Stimulated activated CD8-positive, alpha-beta memory T cell treated with anti-CD3 and anti-CD28 coated beads, Interleukin-12 subunit alpha, Interleukin-12 subunit beta, amount 100 ng/mL, for 24 hours (primary cell): ENCODE data around the gene PEG3.

ENCODE experiments used
- DNase-seq: peaks from one replicate; pipeline ENCODE4 v3.0.0-alpha.2; 2020; ENCODE audit errors: extremely low read depth

Gene PEG3

GRCh38 chr19:56838909-56839651 lies 1.4 kb downstream of the PEG3 start:
- DNase-seq, result no peak

- DNase-seq, result no peak
Measured at GRCh38 chr19:56838024-56838908, 2.3 kb downstream of the PEG3 start.

- DNase-seq, result no peak
Measured at GRCh38 chr19:56837492-56838023, 3.0 kb downstream of the PEG3 start.

DNA sequence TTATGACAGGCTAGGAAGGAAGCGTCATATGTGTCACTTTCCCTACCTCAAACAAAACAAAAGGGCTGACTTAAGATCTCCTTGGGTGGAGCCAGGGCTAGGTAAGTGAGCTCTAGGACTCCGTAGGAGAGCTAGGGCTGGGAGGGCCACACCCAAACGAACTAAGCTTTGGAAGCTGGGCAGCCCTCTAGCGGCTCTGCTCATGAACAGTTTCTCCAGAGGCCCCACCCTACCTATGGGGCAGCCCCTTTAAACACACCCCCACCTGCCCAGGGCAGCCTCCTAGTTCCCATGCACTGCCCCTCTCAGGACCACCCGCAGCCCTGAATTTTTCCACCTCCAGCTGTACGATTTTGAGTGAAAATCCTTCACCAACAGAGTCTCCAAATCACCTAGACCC lies 3.5 kb downstream of the PEG3 start:
- no peak for DNase-seq

GRCh38 chr19:56836059-56836458 lies 4.5 kb downstream of the PEG3 start:
- no peak for DNase-seq

DNA sequence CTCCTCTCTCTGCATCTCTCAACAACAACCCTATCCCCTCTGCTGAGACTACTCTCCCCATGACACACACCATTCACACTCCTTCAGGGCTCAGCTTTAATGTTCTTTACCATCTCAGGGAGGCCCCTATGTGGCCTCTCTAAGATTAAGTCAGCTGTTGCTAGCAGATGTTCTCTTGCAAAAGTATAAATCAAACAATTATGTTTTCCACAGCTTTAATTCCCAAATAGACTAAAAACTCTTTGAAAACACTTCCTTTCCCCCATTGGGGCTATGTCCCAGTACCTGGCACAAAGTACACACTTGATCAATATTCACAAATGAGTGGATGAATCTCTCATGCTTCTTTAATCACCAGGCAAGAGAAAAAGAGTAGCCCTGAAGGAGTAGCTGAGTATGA lies 5.1 kb downstream of the PEG3 start:
- DNase-seq, result no peak

DNA sequence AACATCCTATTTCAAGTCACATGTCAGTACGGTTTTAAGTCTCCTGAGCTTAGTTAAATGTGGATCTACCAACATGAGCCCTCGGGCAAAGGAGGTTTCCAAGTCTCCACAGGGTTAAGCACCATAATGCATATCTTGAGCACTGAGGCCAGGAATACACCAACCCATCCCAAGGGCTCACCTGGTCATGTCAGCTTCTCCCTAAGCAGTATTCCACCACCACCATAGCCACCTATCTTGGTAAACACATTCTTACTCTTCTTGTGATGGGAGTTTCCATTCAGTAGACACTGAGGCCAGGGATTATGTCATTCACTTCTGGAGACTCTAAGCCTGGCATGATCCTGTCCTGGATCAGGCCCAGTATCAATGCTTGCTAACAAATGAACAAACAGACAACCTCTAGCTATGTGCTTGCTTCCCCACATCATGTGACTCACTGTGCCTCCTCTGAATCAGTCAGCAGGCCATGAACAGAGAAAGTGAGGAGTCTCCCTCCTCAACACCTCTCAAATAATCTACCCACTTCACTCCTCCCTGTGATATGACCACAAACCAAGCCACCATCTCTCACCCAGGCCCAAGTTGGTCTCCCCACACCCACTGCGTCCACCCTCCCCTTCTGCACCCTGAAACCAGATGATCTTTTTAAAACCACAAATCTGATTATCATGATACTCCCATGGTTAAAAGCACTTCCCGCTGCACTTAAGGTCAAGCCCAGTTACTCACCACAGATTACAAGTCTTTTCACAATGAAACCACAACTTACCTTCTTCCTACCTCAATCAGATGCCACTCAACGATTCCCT lies 5.8 kb downstream of the PEG3 start:
- DNase-seq, result no peak

GRCh38 chr19:56832352-56832928 lies 8.1 kb downstream of the PEG3 start:
- no peak for DNase-seq

- DNase-seq, result no peak
Measured at GRCh38 chr19:56831255-56831654, 9.3 kb downstream of the PEG3 start.

GRCh38 chr19:56829596-56829995 lies 10.9 kb downstream of the PEG3 start:
- DNase-seq, result no peak

DNA sequence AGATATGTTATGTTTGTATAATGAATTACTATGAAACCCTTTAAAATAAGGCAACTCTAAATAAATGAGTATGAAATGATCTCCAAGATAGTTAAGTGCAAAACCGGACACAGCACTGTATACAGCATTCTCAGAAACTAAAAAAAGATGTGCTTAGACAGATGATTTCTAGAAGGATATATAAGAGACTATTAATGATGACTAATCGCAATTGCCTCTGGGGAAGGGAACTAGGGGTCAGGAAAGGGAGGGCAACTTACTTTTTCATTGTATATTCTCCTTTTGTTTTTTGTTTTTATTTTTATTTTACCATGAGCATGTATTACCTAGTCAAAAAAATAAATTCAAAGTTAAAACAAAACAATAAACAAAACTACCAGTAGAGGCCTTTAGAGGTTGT lies 12.8 kb downstream of the PEG3 start:
- DNase-seq, result no peak

DNA sequence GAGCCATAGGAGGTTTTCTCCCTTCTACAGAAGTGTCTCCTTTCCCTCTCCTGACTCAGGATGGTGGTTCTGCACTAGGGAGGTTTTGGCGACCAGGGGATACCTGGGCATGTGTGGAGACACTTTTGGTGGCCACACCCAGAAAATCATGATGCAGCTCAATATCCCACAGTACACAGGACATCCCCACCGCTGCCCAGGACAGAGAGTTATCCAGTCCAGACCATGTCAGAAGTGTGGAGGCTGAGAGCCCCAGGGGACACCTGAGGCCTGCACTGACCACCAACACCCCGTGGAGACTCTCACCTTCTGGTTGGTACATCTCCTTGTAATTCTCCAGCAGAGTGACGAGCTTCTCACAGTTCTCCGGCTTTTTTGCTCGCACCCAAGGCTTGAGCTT lies 16.6 kb downstream of the PEG3 start:
- no peak for DNase-seq

GRCh38 chr19:56823417-56823816 lies 17.1 kb downstream of the PEG3 start:
- no peak for DNase-seq

DNA sequence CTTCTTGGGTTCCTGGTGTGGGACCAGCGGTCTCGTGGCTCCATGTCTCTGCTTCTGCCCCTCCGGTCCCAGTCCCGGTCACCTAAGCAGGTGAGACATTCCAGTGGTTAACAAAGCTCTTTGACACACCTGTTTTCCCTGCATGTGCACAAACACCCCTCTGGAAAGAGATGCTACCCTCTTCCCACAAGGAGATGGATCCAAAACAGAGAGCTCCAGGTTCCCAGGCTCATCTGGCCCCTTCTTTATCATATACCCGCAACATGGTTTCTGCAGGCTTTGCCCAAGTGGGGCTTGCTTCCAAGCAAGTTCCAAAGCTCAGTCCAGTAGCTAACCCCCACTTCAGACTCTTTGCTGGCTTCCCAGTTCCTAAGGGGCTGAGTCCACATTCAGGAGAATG lies 17.8 kb downstream of the PEG3 start:
- DNase-seq, result no peak

GRCh38 chr19:56821675-56822074 lies 18.9 kb downstream of the PEG3 start:
- DNase-seq, result no peak

DNA sequence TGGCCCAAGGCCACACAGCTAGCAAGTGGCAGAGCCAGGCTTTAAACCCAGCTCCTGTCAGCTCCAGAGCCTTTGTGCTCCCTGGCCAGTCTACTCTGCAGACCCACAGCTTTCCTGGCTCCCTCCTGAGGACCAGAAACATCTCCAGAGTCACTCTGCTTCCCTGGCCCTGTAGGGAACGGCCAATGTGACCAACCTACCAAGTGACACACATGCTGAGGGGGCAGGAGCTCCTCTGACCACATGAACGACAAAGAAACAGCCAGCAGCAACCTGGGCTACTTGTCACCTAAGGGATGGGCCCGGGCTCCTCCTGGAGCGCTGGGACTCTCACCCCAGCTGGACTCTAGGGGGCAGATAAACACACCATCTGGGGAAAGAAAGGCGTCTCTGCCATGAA lies 19.3 kb downstream of the PEG3 start:
- no peak for DNase-seq

- DNase-seq, result no peak
Measured at GRCh38 chr19:56819166-56819565, 21.4 kb downstream of the PEG3 start.

DNA sequence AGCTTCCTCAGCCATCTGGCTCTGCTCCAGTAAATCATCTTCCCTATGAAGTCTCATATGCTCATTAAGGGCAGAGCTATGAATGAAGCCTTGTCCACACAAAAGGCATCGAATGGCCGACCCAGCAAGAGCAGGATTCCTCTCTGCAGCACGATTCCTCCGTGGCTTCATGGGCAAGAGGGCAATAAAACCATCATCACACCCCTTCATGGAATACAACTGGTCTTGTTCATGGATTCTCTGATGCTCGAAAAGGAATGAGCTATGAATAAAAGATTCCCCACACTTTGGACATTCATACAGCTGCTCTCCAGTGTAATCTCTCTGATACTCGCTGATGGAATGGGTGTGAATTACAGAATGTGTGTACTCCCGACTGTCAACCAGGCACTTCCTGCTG lies 25.9 kb downstream of the PEG3 start:
- DNase-seq, result no peak

GRCh38 chr19:56813531-56813930 lies 27.0 kb downstream of the PEG3 start:
- DNase-seq, result no peak

DNA sequence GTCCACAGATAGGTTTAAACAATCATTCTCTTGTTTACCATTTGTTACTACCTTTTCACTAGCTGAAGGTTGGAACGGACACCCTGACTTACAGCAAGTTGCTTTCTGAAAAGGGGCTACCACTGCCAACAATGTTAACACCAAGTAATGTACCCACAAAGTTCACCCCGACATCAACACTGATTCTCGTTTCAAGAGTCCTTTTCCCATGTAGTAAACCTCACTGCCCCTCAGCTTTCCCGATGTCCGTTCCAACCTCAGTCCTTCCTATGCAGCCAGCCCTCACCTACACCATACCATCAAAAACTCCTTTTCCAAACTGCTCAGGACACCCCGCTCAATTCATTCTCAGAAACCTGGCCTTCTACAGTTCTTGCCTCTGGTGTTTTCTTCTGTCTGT lies 29.0 kb downstream of the PEG3 start:
- DNase-seq, result no peak

DNA sequence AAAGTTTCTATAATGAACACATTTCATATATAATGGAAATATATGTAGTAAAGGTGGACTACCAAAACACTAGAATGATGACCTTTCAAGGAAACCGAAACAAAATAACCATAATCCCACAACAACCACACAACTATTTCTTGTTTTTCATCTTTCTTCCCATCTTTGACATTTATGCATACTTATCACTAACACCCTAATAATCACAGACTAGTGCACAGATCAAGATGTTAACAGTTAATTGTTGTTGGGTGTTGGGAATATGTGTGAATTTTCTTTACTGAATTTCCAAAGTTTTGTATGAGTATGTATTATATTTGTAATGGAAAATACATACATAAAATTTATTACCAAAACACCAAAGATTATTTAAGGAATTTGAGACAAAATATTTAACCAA lies 30.3 kb downstream of the PEG3 start:
- no peak for DNase-seq
